RPMI8226 (cell line): ENCODE data around the gene ATP5ME.

Source experiments
- DNase-seq: peaks from one replicate; pipeline ENCODE4 v3.0.0-alpha.2; 2015

The ATP5ME gene

DNA sequence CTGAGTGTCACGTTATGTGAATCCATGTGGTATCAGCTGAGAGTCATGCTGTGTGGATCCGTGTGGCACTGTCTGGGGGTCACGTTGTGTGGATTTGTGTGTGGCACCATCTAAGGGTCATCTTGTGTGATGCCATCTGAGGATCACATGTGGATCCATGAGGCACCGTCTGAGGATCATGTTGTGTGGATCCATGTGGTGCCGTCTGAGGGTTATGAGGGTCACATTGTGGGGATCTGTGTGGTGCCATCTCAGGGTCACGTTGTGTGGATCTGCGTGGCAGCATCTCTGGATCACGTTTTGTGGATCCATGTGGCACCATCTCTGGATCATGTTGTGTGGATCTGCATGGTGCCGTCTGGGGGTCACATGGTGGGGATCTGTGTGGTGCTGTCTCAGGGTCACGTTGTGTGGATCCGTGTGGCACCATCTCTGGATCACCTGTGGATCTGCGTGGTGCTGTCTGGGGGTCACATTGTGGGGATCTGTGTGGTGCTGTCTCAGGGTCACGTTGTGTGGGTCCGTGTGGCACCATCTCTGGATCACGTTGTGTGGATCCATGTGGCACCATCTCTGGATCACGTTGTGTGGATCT is 41.8 kb downstream of the ATP5ME start:
- DNase-seq, result no peak

DNA sequence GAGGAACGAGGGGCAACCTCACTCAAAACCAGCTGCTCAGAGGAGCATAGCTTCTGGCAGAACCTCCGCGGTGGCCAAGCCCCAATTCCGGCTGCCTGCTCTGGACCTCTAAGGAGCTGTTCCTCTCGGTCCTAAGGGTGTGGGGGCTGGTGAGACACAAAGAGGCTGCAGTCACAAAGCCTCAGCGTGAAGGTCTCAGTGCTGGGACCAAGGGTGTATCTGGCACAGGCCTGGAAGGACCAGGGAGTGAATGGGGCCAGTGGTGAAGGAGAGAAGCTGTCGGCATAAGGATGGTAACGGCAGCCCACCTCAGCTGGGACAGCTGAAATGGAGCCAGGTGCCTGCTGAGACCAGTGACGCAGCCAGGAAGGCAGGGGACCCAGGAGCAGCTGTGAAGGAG is 43.4 kb downstream of the ATP5ME start:
- DNase-seq, result no peak

DNA sequence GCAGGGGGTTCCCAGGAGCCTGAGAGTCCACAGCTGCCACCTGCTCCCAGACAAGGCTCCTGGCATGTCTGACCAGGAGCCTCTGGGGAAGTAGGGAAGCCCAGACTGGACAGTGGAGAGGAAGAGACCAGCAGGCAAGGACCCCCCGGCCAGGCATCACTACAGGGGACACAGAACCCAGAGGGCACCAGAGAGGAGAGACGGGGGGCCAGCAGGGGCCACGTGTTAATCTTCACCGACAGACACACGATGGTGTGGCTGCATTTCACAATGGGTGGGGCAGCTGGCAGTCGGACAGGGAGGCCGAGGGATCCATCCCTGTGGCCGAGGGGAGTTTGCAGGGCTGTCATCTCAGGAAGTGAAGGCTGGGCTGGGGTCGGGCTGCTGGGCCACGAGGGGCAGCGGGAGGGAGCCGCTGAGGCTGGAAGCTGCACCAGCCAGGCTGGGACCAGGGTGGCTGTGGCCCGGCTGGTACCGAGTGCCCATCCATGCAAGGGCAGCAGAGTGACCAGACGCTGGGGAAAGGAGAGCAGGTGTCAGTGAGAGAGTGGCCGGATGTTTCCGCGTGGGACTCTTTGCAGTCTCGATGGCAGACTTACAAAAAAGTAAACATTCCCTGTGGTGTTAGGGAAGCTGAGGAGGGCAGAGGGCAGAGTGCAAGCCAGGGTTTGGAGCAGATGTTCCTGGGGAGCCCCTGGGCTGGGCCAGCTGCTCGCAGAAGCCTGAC is 44.0 kb downstream of the ATP5ME start:
- DNase-seq, result no peak

GRCh38 chr4:629636-629914 is 44.5 kb downstream of the ATP5ME start:
- DNase-seq, result no peak

DNA sequence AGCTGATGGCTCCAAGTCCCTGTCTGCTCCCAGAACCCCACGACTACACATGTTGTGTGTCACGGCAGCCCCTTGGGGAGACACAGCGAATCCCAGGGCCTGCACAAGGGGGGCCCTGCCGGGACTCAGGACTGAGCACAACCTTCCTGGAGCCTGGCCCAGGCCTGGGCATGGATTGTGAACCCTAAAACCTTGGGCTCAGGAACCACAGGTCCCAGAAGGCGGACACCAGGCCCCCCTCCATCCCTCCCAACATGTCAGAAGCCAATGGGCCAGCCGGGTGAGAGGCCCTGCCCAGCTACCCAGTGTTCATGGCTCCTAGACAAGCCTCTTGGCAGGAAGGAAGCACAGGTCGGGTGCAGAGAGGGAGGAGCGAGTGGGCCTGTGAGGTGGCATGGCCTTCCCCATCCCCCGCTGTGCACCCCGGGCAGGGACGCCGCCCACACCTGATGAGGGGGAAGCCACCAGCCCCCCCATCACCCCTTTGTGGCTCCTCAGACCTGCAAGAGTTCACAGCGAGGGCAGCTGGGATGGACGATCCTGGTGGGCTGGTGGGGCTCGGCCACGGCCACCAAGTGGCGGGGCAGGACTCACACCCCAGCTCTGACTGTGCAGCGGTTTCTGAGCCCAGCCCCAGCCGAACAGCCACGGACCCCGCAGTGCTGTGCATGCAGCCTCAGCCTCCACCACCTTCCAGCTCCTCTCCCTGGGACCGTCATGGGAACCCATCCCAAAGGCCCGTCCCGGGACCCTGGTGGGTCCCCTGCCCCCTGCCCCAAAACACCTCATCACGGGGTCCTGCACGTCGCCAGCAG is 45.0 kb downstream of the ATP5ME start:
- DNase-seq, result no peak

GRCh38 chr4:628311-628741 is 45.8 kb downstream of the ATP5ME start:
- no peak for DNase-seq

GRCh38 chr4:627347-628125 is 46.5 kb downstream of the ATP5ME start:
- no peak for DNase-seq

DNA sequence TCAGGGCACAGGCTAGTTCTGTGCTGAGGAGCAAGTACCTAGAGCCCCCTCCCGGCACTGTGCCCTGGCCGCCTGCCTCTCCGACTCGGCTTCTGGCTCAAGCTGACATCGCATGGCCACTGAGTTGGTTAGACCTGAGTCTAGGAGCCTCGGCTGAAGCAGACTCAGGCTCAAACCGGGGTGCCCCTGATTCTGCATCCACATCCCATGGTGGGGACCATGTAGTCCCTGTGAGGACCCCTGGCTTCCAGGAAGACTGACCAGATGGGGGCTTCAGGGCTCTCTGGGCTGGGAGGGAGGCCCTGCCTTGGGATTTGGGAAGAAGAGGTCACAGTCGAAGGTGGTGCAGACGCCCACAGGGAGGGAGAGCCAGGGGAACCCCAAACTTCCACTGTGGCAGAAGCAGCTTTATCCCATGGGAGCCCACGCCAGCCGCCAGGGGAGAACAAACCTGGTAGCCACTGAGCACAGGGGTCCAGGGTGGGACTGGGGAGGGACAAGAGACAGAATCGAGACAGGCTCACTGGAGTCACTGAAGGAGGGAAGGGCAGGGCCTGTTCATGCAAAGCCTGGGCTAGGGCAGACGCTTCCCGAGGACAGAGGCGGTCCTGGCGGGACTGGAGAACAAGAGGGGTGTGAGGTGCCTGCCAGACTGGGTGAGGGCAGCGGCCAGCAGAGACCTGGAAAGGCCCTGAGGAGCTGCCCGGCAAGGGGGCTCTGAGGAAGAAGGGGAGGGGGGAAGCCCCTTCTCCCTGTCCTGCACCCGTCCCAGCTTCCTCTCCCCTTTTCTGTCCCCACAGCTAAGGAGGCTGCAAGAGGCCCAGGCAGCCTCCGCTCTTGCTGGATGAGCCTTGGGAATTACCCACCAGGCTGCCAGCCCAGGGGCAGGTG is 47.6 kb downstream of the ATP5ME start:
- no peak for DNase-seq

DNA sequence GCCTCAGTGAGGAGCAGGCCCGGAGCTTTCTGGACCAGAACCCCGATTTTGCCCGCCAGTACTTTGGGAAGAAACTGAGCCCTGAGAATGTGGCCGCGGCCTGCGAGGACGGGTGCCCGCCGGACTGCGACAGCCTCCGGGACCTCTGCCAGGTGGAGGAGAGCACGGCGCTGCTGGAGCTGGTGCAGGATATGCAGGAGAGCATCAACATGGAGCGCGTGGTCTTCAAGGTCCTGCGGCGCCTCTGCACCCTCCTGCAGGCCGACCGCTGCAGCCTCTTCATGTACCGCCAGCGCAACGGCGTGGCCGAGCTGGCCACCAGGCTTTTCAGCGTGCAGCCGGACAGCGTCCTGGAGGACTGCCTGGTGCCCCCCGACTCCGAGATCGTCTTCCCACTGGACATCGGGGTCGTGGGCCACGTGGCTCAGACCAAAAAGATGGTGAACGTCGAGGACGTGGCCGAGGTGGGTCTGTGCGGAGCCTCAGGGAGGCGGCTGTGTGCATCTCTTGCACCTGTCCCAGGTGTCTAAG is 48.4 kb downstream of the ATP5ME start:
- no peak for DNase-seq

GRCh38 chr4:624705-625590 is 49.1 kb downstream of the ATP5ME start, which contains the start of gene PDE6B:
PDE6B (plus strand) TSS chr4:625573; CDS start chr4:625627, 54 bp downstream.
- DNase-seq, result no peak

DNA sequence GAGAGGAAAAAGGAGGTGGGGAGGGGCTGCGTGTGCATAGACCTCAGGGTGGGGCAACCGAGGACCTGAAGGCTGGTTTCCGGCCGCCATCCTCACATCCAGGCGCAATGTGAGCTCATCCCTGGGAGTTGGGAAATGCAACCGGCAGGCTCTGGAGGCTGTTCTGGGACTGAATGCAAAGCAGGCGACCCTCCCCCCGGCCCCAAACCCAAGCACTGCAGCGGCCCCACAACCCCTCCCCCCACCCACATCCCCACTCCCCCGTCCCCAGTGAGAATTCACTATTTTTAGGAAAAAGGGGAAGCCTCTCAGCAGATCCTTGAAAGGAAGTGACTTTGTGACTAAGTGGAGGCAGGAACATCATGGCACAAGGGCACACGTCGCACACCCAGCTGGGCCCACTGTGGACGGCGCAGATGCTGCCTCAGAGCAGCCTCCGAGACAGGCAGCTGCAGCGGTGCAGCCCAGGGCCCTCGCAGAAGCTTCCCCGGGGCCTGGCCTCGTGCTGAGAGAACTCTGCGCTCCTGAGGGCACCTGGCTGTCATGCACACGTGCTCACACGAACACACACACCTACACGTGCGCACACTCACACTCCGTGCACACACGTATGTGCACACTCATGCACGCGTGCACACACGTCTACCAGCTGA is 50.0 kb downstream of the ATP5ME start:
- no peak for DNase-seq

GRCh38 chr4:622996-623913 is 50.8 kb downstream of the ATP5ME start:
- no peak for DNase-seq
